GM23248 (cell line): ENCODE data around the gene TRDN. TPM values are rescaled to one million over a fixed set of nuclear protein-coding genes. Genes with fewer than 3 reads are reported as not detected.

Experiments used
- DNase-seq: peaks from one replicate; pipeline ENCODE4 v3.0.0-alpha.2; 2015
- H2AFZ ChIP-seq: fragments of 200-600 bp; sonication (generic); 2 replicates; pipeline ENCODE4 v1.6.1; 2016; ENCODE audit warnings: antibody characterized with exemption
- H3F3A ChIP-seq: fragments of 200-600 bp; sonication (generic); 2 replicates; pipeline ENCODE4 v1.6.1; 2016; ENCODE audit warnings: mild to moderate bottlenecking, antibody characterized with exemption, mixed run types; ENCODE audit not compliant: insufficient read depth
- H3K27ac ChIP-seq: fragments of 200-600 bp; sonication (generic); 2 replicates; pipeline ENCODE4 v1.5.1; 2016; ENCODE audit warnings: mild to moderate bottlenecking
- H3K27me3 ChIP-seq: fragments of 200-600 bp; sonication (generic); replicated peaks from 2 replicates; pipeline ENCODE4 v1.6.1; 2016; ENCODE audit warnings: mild to moderate bottlenecking; ENCODE audit not compliant: insufficient read depth
- H3K36me3 ChIP-seq: fragments of 200-600 bp; sonication (generic); 2 replicates; pipeline ENCODE4 v1.6.1; 2016; ENCODE audit warnings: low read depth, mild to moderate bottlenecking
- H3K4me1 ChIP-seq: fragments of 200-600 bp; sonication (generic); 2 replicates; pipeline ENCODE4 v1.6.1; 2016; ENCODE audit warnings: mild to moderate bottlenecking; ENCODE audit not compliant: insufficient read depth
- H3K4me2 ChIP-seq: fragments of 200-600 bp; sonication (generic); one replicate; pipeline ENCODE4 v1.6.1; 2016; ENCODE audit warnings: mild to moderate bottlenecking; ENCODE audit not compliant: unreplicated experiment
- H3K4me3 ChIP-seq: fragments of 200-600 bp; sonication (generic); 2 replicates; pipeline ENCODE4 v1.5.1; 2016; ENCODE audit warnings: mild to moderate bottlenecking
- H3K79me2 ChIP-seq: fragments of 200-600 bp; sonication (generic); 2 replicates; pipeline ENCODE4 v1.6.1; 2016; ENCODE audit warnings: mild to moderate bottlenecking; ENCODE audit not compliant: insufficient read depth
- H3K9ac ChIP-seq: fragments of 200-600 bp; sonication (generic); 2 replicates; pipeline ENCODE4 v1.6.1; 2016; ENCODE audit warnings: mild to moderate bottlenecking
- H3K9me2 ChIP-seq: fragments of 200-600 bp; sonication (generic); 2 replicates; pipeline ENCODE4 v1.6.1; 2016; ENCODE audit warnings: mixed run types, mild to moderate bottlenecking, moderate library complexity; ENCODE audit not compliant: insufficient read depth
- H3K9me3 ChIP-seq: fragments of 200-600 bp; sonication (generic); one replicate; pipeline ENCODE4 v1.6.1; 2017; ENCODE audit warnings: low read depth
- H4K20me1 ChIP-seq: fragments of 200-600 bp; sonication (generic); 2 replicates; pipeline ENCODE4 v1.6.0; 2016; ENCODE audit not compliant: insufficient read depth
- EZH2 ChIP-seq: fragments of 200-600 bp; sonication (generic); IDR thresholded peaks from 2 replicates; pipeline ENCODE4 v1.6.1; 2018; ENCODE audit warnings: antibody characterized with exemption, mild to moderate bottlenecking; ENCODE audit not compliant: insufficient read depth, poor library complexity, severe bottlenecking
- EZH2phosphoT487 ChIP-seq: fragments of 200-600 bp; sonication (generic); IDR thresholded peaks from 2 replicates; pipeline ENCODE4 v1.6.1; 2018; ENCODE audit warnings: antibody characterized with exemption, moderate library complexity, mild to moderate bottlenecking, low read depth; ENCODE audit not compliant: insufficient read depth
- WGBS, 2 experiments: methylation state at CpG; one replicate each; pipeline ENCODE4 v1.1.6; 2015 to 2017; ENCODE audit warnings: low lambda C conversion rate in 2 of 2, low coverage in 1 of 2; ENCODE audit errors: missing lambda C conversion rate in 2 of 2; 5-methylcytosine and 5-hydroxymethylcytosine counted together
- in situ Hi-C: fragments of 300-500 bp; cut with MboI; formaldehyde crosslinking; loops from 2 replicates; pipeline ENCODE4 v1.15.0; 2020
- polyA plus RNA-seq: library from polyadenylated mRNA; unstranded; fragments of >200 nt; fragmentation: Nextera tagmentation; extraction: Ambion mirVana; gene quantifications from 2 replicates; pipeline ENCODE4 v1.2.1, GENCODE V29; 2016
- total RNA-seq: library from RNA; depleted of rRNA; stranded (reverse); fragments of >200 nt; shearing (Covaris generic); gene quantifications from 2 replicates; pipeline ENCODE4 v1.2.3, GENCODE V29; 2014

The TRDN gene
- total and polyA plus RNA-seq, 2 experiments from 2014 or later, result not detected

DNA sequence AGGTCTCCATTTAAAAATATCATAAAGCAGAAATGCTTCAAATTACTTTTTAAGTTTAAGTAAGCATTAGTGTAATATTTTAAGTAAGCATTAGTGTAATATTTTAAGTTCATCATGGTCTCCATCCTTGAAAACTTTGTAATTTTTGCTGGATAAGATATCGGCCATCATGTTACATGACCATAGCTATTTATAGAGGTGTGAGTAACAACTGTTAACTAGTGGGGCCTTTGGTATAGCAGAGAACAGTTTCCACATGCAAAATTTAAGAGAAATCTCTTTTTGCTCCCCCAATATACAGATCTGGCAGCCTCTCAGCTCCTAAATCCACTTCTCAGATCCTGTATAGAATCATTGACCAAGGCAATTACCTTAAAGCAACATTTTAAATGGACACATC lies 468 bp downstream of the TRDN start:
- Histone ChIP-seq H3K79me2 (no peaks in the 10 kb centered on the region), H3K9ac (no peak overlapping the region), H4K20me1 (no peaks in the 10 kb centered on the region), H3K27ac (no peak overlapping the region), H2AFZ (no peak overlapping the region), H3K36me3 (no peaks in the 10 kb centered on the region), H3K4me2 (no peak overlapping the region), H3K9me2 (no peaks in the 10 kb centered on the region), H3K4me3 (no peak overlapping the region), H3K9me3 (no peaks in the 10 kb centered on the region), H3F3A (no peaks in the 10 kb centered on the region), H3K4me1 (no peaks in the 10 kb centered on the region), H3K27me3 (no peaks in the 10 kb centered on the region)
- DNase-seq, result no peak
- WGBS, 2 experiments, result 38 to 47% methylated on average over 1 of the region's 1 CpG
- TF ChIP-seq EZH2 (no peak), EZH2phosphoT487 (no peak)
- in situ Hi-C loops, result no loop called here

DNA sequence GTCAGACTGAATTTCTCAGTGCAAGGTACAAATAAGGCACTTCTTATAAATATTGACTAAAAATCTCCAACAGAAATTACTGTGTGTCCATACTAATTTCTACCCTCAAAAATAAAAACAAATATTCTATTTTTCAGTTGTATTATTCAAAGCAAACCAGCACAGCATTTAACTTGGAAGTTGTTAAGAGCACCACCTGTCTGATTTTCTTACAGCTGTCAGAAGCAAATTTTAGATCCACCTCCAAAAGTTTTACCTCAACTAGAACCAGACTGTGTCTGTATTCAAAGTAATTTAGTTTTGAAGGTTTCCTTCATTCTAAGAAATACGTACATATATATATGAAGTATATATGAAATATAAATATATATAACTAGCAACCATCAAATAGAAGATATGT lies 1.2 kb downstream of the TRDN start:
- H3F3A ChIP-seq, result no peaks in the 10 kb centered on the region
- no peaks in the 10 kb centered on the region for H3K4me1 ChIP-seq
- in situ Hi-C loops, result no loop called here
- 13 to 29% methylated on average over 1 of the region's 1 CpG for WGBS, 2 experiments
- DNase-seq, result no peak
- TF ChIP-seq EZH2phosphoT487 (no peak), EZH2 (no peak)
- no peaks in the 10 kb centered on the region for H3K9me3 ChIP-seq
- no peaks in the 10 kb centered on the region for H3K36me3 ChIP-seq
- H3K9me2 ChIP-seq, result no peaks in the 10 kb centered on the region
- H3K27ac ChIP-seq, result no peak overlapping the region
- no peak overlapping the region for H3K4me2 ChIP-seq
- no peak overlapping the region for H2AFZ ChIP-seq
- no peak overlapping the region for H3K9ac ChIP-seq
- no peaks in the 10 kb centered on the region for H3K79me2 ChIP-seq
- no peaks in the 10 kb centered on the region for H4K20me1 ChIP-seq
- H3K4me3 ChIP-seq, result no peak overlapping the region
- no peaks in the 10 kb centered on the region for H3K27me3 ChIP-seq

DNA sequence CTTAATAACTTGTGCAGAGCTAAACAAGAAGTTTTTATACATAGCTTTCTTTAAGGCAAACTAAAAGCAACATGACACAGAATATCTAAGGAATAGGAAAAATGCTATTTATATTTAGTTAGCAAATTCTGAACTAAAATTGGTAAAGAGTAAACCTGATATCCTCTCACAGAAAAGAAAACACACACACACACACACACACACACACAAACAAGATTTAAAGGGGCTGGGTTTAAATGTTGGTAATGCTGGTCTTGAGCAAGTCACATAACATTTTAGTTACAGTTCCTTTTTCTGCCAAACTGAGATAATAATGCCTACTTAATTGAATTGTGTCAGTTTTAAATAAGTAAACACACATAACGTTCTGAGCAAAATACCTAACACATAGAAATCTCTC lies 1.6 kb downstream of the TRDN start:
- 0 to 4% methylated on average over 1 of the region's 1 CpG for WGBS, 2 experiments
- TF ChIP-seq EZH2phosphoT487, result no peak
- no peak for TF ChIP-seq EZH2
- Histone ChIP-seq H3K36me3 (no peaks in the 10 kb centered on the region), H3K27me3 (no peaks in the 10 kb centered on the region), H3K4me1 (no peaks in the 10 kb centered on the region), H3K4me3 (no peak overlapping the region), H2AFZ (no peak overlapping the region), H3K9me3 (no peaks in the 10 kb centered on the region), H3K4me2 (no peak overlapping the region), H3F3A (no peaks in the 10 kb centered on the region), H3K9ac (no peak overlapping the region), H4K20me1 (no peaks in the 10 kb centered on the region), H3K79me2 (no peaks in the 10 kb centered on the region), H3K9me2 (no peaks in the 10 kb centered on the region), H3K27ac (no peak overlapping the region)
- in situ Hi-C loops, result no loop called here
- no peak for DNase-seq

DNA sequence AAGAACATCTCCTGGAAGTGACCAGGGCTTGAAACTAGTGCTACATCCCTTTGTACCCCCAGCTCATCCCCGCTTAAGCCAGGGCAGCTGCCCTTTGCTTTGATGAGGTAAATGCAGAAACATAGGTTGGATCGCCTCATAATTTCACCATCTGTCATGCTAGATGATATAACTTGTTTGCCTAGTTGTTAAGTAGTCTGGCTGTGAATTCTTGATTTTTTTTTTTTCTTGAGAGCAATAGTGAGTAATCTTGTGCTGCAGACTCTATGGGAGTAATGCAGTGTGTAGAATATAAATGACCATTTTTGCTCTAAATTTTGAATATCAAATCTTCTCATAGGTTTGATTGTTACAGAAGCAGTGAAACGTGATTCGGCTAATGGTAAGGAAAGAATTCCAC lies 4.1 kb downstream of the TRDN start:
- H3K4me1 ChIP-seq, result no peaks in the 10 kb centered on the region
- TF ChIP-seq EZH2, result no peak
- no peak for TF ChIP-seq EZH2phosphoT487
- no peak overlapping the region for H3K4me2 ChIP-seq
- H3F3A ChIP-seq, result no peaks in the 10 kb centered on the region
- WGBS, 2 experiments, result 63 to 67% methylated on average over 4 of the region's 4 CpGs
- no peak for DNase-seq
- no peak overlapping the region for H3K27ac ChIP-seq
- no peak overlapping the region for H3K9ac ChIP-seq
- no peaks in the 10 kb centered on the region for H4K20me1 ChIP-seq
- H3K9me2 ChIP-seq, result no peaks in the 10 kb centered on the region
- H3K9me3 ChIP-seq, result no peaks in the 10 kb centered on the region
- no peaks in the 10 kb centered on the region for H3K27me3 ChIP-seq
- H3K4me3 ChIP-seq, result no peak overlapping the region
- H3K79me2 ChIP-seq, result no peaks in the 10 kb centered on the region
- in situ Hi-C loops, result no loop called here
- H3K36me3 ChIP-seq, result no peaks in the 10 kb centered on the region
- H2AFZ ChIP-seq, result no peak overlapping the region

DNA sequence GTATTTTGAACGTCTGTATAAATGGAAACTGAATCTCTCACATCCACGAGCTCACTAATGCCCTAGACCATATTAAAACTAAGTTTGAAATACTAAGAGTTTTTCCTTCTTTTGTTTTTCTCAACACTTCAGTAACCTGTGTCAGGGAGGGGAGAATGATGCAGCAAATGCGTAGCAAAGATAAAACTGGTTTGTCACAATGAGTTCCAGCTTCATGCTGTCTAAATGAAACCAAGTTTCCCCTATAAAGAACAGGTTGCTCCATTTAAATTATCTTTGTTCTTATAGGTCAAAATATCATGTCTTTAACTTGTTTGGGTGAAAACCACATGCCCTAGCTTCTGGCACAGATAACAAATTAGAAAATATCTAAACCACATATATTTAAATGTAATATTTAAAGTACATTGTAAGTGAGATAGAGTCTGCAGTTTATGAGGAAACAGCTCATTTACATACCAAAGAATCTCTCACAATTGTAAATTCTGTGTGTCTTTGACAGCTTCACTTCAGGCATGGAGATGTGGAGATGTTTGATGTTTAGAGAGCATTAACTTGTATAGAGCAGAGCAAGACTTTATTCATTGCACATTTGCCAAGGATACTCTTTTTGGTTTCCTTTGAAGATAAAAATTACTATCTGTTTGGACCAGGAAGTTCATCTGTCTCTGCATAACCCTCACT lies 7.3 kb downstream of the TRDN start:
- WGBS, 2 experiments, result 2 to 3% methylated on average over 3 of the region's 3 CpGs
- Histone ChIP-seq H3K36me3 (no peaks in the 10 kb centered on the region), H3K9me3 (no peaks in the 10 kb centered on the region), H2AFZ (no peak overlapping the region), H3K4me2 (no peak overlapping the region), H3K27me3 (no peaks in the 10 kb centered on the region), H4K20me1 (no peaks in the 10 kb centered on the region), H3K9ac (no peak overlapping the region), H3K79me2 (no peaks in the 10 kb centered on the region), H3K4me1 (no peaks in the 10 kb centered on the region), H3F3A (no peaks in the 10 kb centered on the region), H3K4me3 (no peak overlapping the region), H3K9me2 (no peaks in the 10 kb centered on the region), H3K27ac (no peak overlapping the region)
- in situ Hi-C loops, result no loop called here
- no peak for TF ChIP-seq EZH2
- no peak for TF ChIP-seq EZH2phosphoT487
- no peak for DNase-seq
